ENCODE data around the gene TRABD2A.
"Not testable (repeated sequence)": the region's sequence is repeated elsewhere in the genome, so short reads cannot be mapped to it uniquely, and the experiment has no call there.

TRABD2A gene

DNA sequence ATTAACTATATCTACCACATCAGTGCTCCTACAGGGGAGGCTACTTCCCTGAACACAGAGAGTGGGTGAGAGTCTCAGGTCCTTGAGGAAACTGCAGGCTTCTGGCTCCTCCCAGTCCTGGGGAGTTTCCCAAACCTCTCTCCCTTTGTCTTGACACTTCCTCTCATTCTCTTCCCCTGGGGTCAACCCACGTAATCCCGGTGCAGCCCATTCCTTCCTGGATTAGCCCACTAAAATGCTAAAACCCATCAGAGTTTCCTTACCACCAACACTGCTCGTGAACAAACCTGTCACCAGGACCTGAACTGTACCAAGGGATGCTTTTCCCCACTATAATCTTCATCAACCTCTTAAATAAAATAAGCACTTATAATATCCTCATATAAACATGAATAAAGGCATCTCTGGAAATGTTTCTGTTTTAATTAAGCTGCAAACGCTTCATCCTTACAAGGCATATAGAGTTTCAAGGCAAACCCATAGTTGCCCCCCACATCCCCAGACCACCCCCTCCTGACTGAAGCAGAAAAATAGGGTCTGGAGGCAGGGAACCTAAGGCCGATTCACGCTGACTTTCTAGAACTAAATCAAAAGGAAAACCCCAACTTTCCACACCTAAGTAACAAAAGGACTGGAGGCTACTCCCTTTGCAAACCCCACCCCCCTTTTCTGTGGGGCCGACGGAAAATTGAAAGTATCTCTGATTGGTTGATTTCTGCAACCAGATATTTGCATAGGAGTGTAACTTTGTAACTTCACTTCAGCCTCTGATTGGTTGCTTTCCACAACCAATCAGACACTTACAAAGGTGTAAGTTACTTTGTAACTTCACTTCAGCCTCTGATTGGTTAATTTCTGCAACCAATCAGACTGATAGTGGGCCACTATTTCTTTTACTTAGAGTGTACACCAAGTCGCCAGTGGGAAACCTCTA is 43.6 kb upstream of the TRABD2A start:
- Histone ChIP-seq H4K20me1 (ENCODE audit: insufficient read depth) (no peaks in the 10 kb centered on the region), H3K4me2 (no peak overlapping the region), H3K27ac (no peak overlapping the region), H3K4me3 (IDR thresholded peaks at IDR 0.05; ENCODE audit: insufficient read depth, low read depth, low read length) (no peak overlapping the region), H2AFZ (ENCODE audit: low read depth) (no peak overlapping the region), H3K4me1 (ENCODE audit: low read depth, poor library complexity, severe bottlenecking) (peaks cover 24% of the 10 kb centered on the region), H3K27me3 (ENCODE audit: insufficient read depth, low read depth) (no peaks in the 10 kb centered on the region), H3K79me2 (ENCODE audit: insufficient read depth, low read depth) (no peaks in the 10 kb centered on the region), H3K9ac (no peak overlapping the region), H3K36me3 (ENCODE audit: insufficient read depth) (no peaks in the 10 kb centered on the region)
- TF ChIP-seq, protein P1, sequence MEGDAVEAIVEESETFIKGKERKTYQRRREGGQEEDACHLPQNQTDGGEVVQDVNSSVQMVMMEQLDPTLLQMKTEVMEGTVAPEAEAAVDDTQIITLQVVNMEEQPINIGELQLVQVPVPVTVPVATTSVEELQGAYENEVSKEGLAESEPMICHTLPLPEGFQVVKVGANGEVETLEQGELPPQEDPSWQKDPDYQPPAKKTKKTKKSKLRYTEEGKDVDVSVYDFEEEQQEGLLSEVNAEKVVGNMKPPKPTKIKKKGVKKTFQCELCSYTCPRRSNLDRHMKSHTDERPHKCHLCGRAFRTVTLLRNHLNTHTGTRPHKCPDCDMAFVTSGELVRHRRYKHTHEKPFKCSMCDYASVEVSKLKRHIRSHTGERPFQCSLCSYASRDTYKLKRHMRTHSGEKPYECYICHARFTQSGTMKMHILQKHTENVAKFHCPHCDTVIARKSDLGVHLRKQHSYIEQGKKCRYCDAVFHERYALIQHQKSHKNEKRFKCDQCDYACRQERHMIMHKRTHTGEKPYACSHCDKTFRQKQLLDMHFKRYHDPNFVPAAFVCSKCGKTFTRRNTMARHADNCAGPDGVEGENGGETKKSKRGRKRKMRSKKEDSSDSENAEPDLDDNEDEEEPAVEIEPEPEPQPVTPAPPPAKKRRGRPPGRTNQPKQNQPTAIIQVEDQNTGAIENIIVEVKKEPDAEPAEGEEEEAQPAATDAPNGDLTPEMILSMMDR (conservative IDR thresholded peaks at IDR 0.05; ENCODE audit: low read depth, low read length) = no peak

DNA sequence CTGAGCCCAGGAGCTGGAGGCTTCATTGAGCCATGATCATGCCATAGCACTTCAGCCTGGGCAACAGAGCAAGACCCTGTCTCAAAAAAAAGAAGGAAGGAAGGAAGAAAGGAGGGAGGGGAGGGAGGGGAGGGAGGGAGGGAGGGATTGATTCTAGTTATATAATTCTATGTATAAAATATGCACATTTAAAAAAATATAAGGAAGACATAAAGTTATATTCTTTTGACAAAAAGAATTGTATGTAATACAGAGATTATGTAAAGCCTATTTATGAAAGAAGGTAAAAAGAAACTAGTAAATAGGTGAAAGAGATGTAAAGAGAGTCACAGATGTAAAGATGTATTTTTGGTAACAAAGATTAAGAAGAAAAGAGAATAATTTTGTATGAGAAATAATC is 42.1 kb upstream of the TRABD2A start:
- no peak overlapping the region for H3K4me2 ChIP-seq
- TF ChIP-seq, protein P1 (conservative IDR thresholded peaks at IDR 0.05; ENCODE audit: low read depth, low read length) = no peak
- no peaks in the 10 kb centered on the region for H4K20me1 ChIP-seq (ENCODE audit: insufficient read depth)
- no peaks in the 10 kb centered on the region for H3K79me2 ChIP-seq (ENCODE audit: insufficient read depth, low read depth)
- no peak overlapping the region for H3K9ac ChIP-seq
- peaks cover 22% of the 10 kb centered on the region for H3K4me1 ChIP-seq (ENCODE audit: low read depth, poor library complexity, severe bottlenecking)
- no peak overlapping the region for H2AFZ ChIP-seq (ENCODE audit: low read depth)
- no peaks in the 10 kb centered on the region for H3K36me3 ChIP-seq (ENCODE audit: insufficient read depth)
- H3K27me3 ChIP-seq (ENCODE audit: insufficient read depth, low read depth) = no peaks in the 10 kb centered on the region
- no peak overlapping the region for H3K4me3 ChIP-seq (IDR thresholded peaks at IDR 0.05; ENCODE audit: insufficient read depth, low read depth, low read length)
- no peak overlapping the region for H3K27ac ChIP-seq

DNA sequence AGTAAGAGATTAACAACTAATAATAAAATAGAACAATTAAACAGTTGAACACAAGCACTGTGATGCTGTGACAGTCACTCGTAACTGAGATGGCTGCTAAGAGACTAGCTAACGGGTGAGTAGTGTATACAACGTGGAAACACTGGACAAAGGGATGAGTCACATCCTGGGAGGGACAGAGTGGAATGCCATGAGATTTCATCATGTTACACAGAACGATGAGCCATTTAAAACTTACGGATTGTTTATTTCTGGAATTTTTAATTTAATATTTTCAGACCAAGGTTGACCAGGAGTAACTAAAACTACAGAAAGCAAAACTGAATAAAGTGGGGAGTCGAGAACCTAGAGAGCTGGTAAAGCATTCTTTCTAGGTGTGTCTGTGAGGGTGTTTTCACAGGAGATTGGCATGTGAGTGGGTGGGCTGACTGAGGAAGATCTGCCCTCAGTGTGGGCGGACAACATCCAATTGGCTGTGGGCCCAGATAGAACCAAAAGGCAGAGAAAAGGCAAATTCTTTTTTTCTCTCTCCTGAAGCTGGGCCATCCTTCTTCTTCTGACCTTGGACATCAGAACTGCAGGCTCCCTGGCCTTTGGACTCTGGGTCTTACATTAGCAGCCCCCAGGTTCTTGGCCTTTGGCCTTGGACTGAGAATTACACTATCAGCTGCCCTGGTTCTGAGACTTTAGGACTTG is 39.1 kb upstream of the TRABD2A start:
- Histone ChIP-seq H2AFZ (ENCODE audit: low read depth) (no peak overlapping the region), H4K20me1 (ENCODE audit: insufficient read depth) (no peaks in the 10 kb centered on the region), H3K79me2 (ENCODE audit: insufficient read depth, low read depth) (no peaks in the 10 kb centered on the region), H3K4me1 (ENCODE audit: low read depth, poor library complexity, severe bottlenecking) (peaks cover 5% of the 10 kb centered on the region), H3K27ac (no peak overlapping the region), H3K9ac (no peak overlapping the region), H3K36me3 (ENCODE audit: insufficient read depth) (no peaks in the 10 kb centered on the region), H3K4me3 (IDR thresholded peaks at IDR 0.05; ENCODE audit: insufficient read depth, low read depth, low read length) (no peak overlapping the region), H3K4me2 (no peak overlapping the region), H3K27me3 (ENCODE audit: insufficient read depth, low read depth) (no peaks in the 10 kb centered on the region)
- TF ChIP-seq, protein P1 (conservative IDR thresholded peaks at IDR 0.05; ENCODE audit: low read depth, low read length) = no peak

DNA sequence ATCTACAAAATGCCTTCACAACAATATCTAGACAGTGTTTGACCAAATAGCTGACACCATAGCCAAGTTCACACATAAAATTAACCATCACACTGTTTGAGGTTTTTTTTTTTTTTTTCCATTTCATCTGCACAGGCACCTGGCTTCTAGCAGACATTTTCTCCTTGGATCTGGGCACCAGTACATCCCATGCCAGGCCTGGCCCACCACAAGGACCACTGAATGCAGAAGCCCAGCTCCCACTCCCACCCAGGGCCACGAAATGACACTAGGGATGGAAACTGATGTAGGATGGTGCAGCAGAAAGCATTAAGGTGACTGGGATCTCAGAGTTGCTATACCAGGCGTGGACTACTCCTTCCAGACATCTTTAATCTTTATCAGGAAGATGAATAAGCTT is 37.5 kb upstream of the TRABD2A start:
- Histone ChIP-seq H3K4me1 (ENCODE audit: low read depth, poor library complexity, severe bottlenecking) (no peaks in the 10 kb centered on the region), H3K27me3 (ENCODE audit: insufficient read depth, low read depth) (no peaks in the 10 kb centered on the region), H3K4me3 (IDR thresholded peaks at IDR 0.05; ENCODE audit: insufficient read depth, low read depth, low read length) (no peak overlapping the region), H4K20me1 (ENCODE audit: insufficient read depth) (no peaks in the 10 kb centered on the region), H3K36me3 (ENCODE audit: insufficient read depth) (no peaks in the 10 kb centered on the region), H3K79me2 (ENCODE audit: insufficient read depth, low read depth) (no peaks in the 10 kb centered on the region), H2AFZ (ENCODE audit: low read depth) (no peak overlapping the region), H3K27ac (no peak overlapping the region), H3K4me2 (no peak overlapping the region), H3K9ac (no peak overlapping the region)
- TF ChIP-seq, protein P1 (conservative IDR thresholded peaks at IDR 0.05; ENCODE audit: low read depth, low read length) = no peak

DNA sequence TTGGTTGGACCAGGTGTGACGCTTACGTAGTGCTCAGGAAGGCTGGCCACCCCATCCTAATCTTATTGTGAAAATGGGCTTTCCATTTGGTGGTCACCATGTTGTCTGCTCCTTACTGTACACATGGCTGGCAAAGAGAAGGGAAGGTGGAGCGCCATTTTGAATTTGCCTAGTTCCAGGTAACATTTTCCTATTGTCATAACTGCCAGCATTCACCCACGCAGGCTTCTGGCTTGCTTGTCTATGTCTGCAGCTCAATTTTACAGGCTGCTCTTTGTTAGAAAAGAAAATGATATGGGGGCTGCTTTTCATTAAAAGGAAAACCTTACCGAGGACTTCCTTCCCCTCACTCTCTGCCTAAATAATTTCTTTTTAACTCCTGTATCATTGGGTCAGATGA is 36.9 kb upstream of the TRABD2A start:
- H3K9ac ChIP-seq; H3K27me3 ChIP-seq (ENCODE audit: insufficient read depth, low read depth); H3K36me3 ChIP-seq (ENCODE audit: insufficient read depth); H4K20me1 ChIP-seq (ENCODE audit: insufficient read depth); H3K4me3 ChIP-seq (IDR thresholded peaks at IDR 0.05; ENCODE audit: insufficient read depth, low read depth, low read length); H3K4me2 ChIP-seq; H3K27ac ChIP-seq; H2AFZ ChIP-seq (ENCODE audit: low read depth); H3K4me1 ChIP-seq (ENCODE audit: low read depth, poor library complexity, severe bottlenecking); H3K79me2 ChIP-seq (ENCODE audit: insufficient read depth, low read depth): not testable (repeated sequence)

DNA sequence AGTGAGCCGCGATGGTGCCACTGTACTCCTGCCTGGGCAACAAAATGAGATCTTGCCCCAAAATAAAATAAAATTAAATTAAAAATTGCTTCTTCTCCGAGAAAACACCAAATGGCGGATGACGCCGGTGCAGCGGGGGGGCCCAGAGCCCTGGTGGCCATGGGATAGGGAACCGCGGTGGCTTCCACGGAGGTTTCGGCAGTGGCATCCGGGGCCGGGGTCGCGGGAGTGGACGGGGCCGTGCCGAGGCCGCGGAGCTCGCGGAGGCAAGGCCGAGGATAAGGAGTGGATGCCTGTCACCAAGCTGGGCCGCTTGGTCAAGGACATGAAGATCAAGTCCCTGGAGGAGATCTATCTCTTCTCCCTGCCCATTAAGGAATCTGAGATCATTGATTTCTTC is 34.8 kb upstream of the TRABD2A start:
- not testable (repeated sequence) for H3K9ac ChIP-seq; H3K27ac ChIP-seq; H3K79me2 ChIP-seq (ENCODE audit: insufficient read depth, low read depth)

More for the DNA sequence above, 34.8 kb upstream of the TRABD2A start:
- not testable (repeated sequence) for H3K27me3 ChIP-seq (ENCODE audit: insufficient read depth, low read depth); H2AFZ ChIP-seq (ENCODE audit: low read depth); H3K4me1 ChIP-seq (ENCODE audit: low read depth, poor library complexity, severe bottlenecking); H3K36me3 ChIP-seq (ENCODE audit: insufficient read depth); H3K4me2 ChIP-seq; H3K4me3 ChIP-seq (IDR thresholded peaks at IDR 0.05; ENCODE audit: insufficient read depth, low read depth, low read length); H4K20me1 ChIP-seq (ENCODE audit: insufficient read depth)

Data from KMS-11 (cell line).